Astrocyte (in vitro differentiated cells and primary cell): Measurements from ENCODE around the gene UTS2R. TPM values are rescaled to one million over a fixed set of nuclear protein-coding genes. Genes with fewer than 3 reads are reported as not detected.
"Not testable (repeated sequence)": the region's sequence is repeated elsewhere in the genome, so short reads cannot be mapped to it uniquely, and the experiment has no call there.

Experiments
- DNase-seq: peaks from one replicate; pipeline ENCODE4 v3.0.0-alpha.2; 2010; ENCODE audit warnings: low read depth
- FAIRE-seq: peaks from 2 replicates; lab custom pipeline; 2011; peaks lifted over from hg19 to GRCh38; lab: Jason Lieb, UNC
- H2AFZ ChIP-seq: 2 replicates; pipeline ENCODE4 v1.6.0; 2012; ENCODE audit warnings: low read depth, low read length, inconsistent platforms
- H3K27ac ChIP-seq: 2 replicates; pipeline ENCODE4 v1.5.1; 2011; ENCODE audit warnings: low read depth, low read length, inconsistent platforms
- H3K27me3 ChIP-seq: 2 replicates; pipeline ENCODE4 v1.6.0; 2011; ENCODE audit warnings: low read length, inconsistent platforms; ENCODE audit not compliant: insufficient read depth
- H3K36me3 ChIP-seq: 2 replicates; pipeline ENCODE4 v1.5.1; 2011; ENCODE audit warnings: low read length, inconsistent platforms; ENCODE audit not compliant: insufficient read depth
- H3K4me1 ChIP-seq: 2 replicates; pipeline ENCODE4 v1.5.1; 2011; ENCODE audit warnings: low read length, inconsistent platforms; ENCODE audit not compliant: insufficient read depth
- H3K4me2 ChIP-seq: 2 replicates; pipeline ENCODE4 v1.6.0; 2012; ENCODE audit warnings: low read length, inconsistent platforms
- H3K4me3 ChIP-seq: 2 replicates; pipeline ENCODE4 v1.5.1; 2011; ENCODE audit warnings: low read depth, mild to moderate bottlenecking, low read length, inconsistent platforms; ENCODE audit not compliant: insufficient read depth
- H3K79me2 ChIP-seq: 2 replicates; pipeline ENCODE4 v1.6.0; 2012; ENCODE audit warnings: mild to moderate bottlenecking, low read length, inconsistent platforms; ENCODE audit not compliant: insufficient read depth
- H3K9ac ChIP-seq: 2 replicates; pipeline ENCODE4 v1.6.0; 2012; ENCODE audit warnings: mild to moderate bottlenecking, low read length, inconsistent platforms
- H3K9me3 ChIP-seq: 2 replicates; pipeline ENCODE4 v1.5.1; 2012; ENCODE audit warnings: low read depth, mild to moderate bottlenecking, low read length, inconsistent platforms; ENCODE audit not compliant: insufficient read depth
- H4K20me1 ChIP-seq: 2 replicates; pipeline ENCODE4 v1.6.0; 2012; ENCODE audit warnings: low read length, inconsistent platforms; ENCODE audit not compliant: insufficient read depth
- H3K27ac Mint-ChIP-seq: one replicate; pipeline ENCODE4 v1.8.0; 2021; ENCODE audit warnings: mild to moderate bottlenecking, mixed read lengths; ENCODE audit not compliant: unreplicated experiment
- H3K27me3 Mint-ChIP-seq: one replicate; pipeline ENCODE4 v1.8.0; 2021; ENCODE audit warnings: low read depth, mixed read lengths; ENCODE audit not compliant: unreplicated experiment
- H3K36me3 Mint-ChIP-seq: one replicate; pipeline ENCODE4 v1.8.0; 2021; ENCODE audit warnings: low read depth, mixed read lengths; ENCODE audit not compliant: unreplicated experiment
- H3K4me1 Mint-ChIP-seq: one replicate; pipeline ENCODE4 v1.8.0; 2021; ENCODE audit warnings: low read depth, mixed read lengths; ENCODE audit not compliant: unreplicated experiment
- H3K4me3 Mint-ChIP-seq: one replicate; pipeline ENCODE4 v1.8.0; 2021; ENCODE audit warnings: mild to moderate bottlenecking, moderate library complexity, mixed read lengths; ENCODE audit not compliant: unreplicated experiment
- H3K9me3 Mint-ChIP-seq: one replicate; pipeline ENCODE4 v1.8.0; 2021; ENCODE audit warnings: mild to moderate bottlenecking, mixed read lengths; ENCODE audit not compliant: unreplicated experiment
- EZH2 ChIP-seq: IDR thresholded peaks from 2 replicates; pipeline ENCODE4 v1.6.1; 2012; ENCODE audit warnings: mild to moderate bottlenecking, low read length, inconsistent platforms; ENCODE audit not compliant: insufficient read depth
- total RNA-seq: library from RNA; stranded (reverse); gene quantifications from 2 replicates; pipeline ENCODE4 v1.2.1, GENCODE V29; 2021
- TF ChIP-seq, protein P1 (sequence below): IDR thresholded peaks from 2 replicates; pipeline ENCODE4 v1.5.1; 2011; ENCODE audit warnings: low read depth, mild to moderate bottlenecking, inconsistent platforms, low read length, moderate library complexity; ENCODE audit not compliant: insufficient read depth

The UTS2R gene
- total RNA-seq, 1 donor from 2014 or later, result not detected

- no peaks in the 10 kb centered on the region for H3K4me1 ChIP-seq
- Mint-ChIP-seq H3K9me3 (no peaks in the 10 kb centered on the region), H3K36me3 (no peaks in the 10 kb centered on the region), H3K27me3 (peaks cover 42% of the 10 kb centered on the region), H3K4me3 (no peak overlapping the region), H3K4me1 (peaks cover under 1% of the 10 kb centered on the region), H3K27ac (no peak overlapping the region)
- H2AFZ ChIP-seq, result peak overlapping the region; percentile 17
- FAIRE-seq, result no peak
- H4K20me1 ChIP-seq, result no peaks in the 10 kb centered on the region
- no peak overlapping the region for H3K4me3 ChIP-seq
- H3K27ac ChIP-seq, result no peak overlapping the region
- H3K9me3 ChIP-seq, result no peaks in the 10 kb centered on the region
- no peaks in the 10 kb centered on the region for H3K79me2 ChIP-seq
- no peaks in the 10 kb centered on the region for H3K36me3 ChIP-seq
- no peak overlapping the region for H3K9ac ChIP-seq
- TF ChIP-seq EZH2, result no peak
- TF ChIP-seq, protein P1, sequence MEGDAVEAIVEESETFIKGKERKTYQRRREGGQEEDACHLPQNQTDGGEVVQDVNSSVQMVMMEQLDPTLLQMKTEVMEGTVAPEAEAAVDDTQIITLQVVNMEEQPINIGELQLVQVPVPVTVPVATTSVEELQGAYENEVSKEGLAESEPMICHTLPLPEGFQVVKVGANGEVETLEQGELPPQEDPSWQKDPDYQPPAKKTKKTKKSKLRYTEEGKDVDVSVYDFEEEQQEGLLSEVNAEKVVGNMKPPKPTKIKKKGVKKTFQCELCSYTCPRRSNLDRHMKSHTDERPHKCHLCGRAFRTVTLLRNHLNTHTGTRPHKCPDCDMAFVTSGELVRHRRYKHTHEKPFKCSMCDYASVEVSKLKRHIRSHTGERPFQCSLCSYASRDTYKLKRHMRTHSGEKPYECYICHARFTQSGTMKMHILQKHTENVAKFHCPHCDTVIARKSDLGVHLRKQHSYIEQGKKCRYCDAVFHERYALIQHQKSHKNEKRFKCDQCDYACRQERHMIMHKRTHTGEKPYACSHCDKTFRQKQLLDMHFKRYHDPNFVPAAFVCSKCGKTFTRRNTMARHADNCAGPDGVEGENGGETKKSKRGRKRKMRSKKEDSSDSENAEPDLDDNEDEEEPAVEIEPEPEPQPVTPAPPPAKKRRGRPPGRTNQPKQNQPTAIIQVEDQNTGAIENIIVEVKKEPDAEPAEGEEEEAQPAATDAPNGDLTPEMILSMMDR, result no peak
- no peak for DNase-seq
- peak overlapping the region; percentile 62 for H3K4me2 ChIP-seq
- H3K27me3 ChIP-seq, result peaks cover 45% of the 10 kb centered on the region
These were observed 863 bp upstream of the UTS2R start for GRCh38 chr17:82370471-82371332.

GRCh38 chr17:82372249-82373071, 895 bp downstream of the UTS2R start:
- no peak for FAIRE-seq
- H3K9me3 ChIP-seq, result no peaks in the 10 kb centered on the region
- H3K27me3 ChIP-seq, result peaks cover 45% of the 10 kb centered on the region
- no peaks in the 10 kb centered on the region for H4K20me1 ChIP-seq
- no peak for DNase-seq
- no peak overlapping the region for H3K27ac ChIP-seq
- H3K36me3 Mint-ChIP-seq, result no peaks in the 10 kb centered on the region
- no peaks in the 10 kb centered on the region for H3K4me1 Mint-ChIP-seq
- no peak overlapping the region for H3K4me3 Mint-ChIP-seq
- no peak overlapping the region for H2AFZ ChIP-seq
- no peak overlapping the region for H3K9ac ChIP-seq
- H3K27me3 Mint-ChIP-seq, result peaks cover 47% of the 10 kb centered on the region
- no peaks in the 10 kb centered on the region for H3K36me3 ChIP-seq
- no peak overlapping the region for H3K4me2 ChIP-seq
- H3K4me3 ChIP-seq, result no peak overlapping the region
- peak; percentile 41 for TF ChIP-seq EZH2
- TF ChIP-seq, protein P1, result no peak
- no peaks in the 10 kb centered on the region for H3K79me2 ChIP-seq
- H3K4me1 ChIP-seq, result no peaks in the 10 kb centered on the region
- no peak overlapping the region for H3K27ac Mint-ChIP-seq
- no peaks in the 10 kb centered on the region for H3K9me3 Mint-ChIP-seq

GRCh38 chr17:82373072-82373452, 1.5 kb downstream of the UTS2R start:
- Mint-ChIP-seq H3K4me3 (peak overlapping the region; percentile 20), H3K27me3 (peaks cover 44% of the 10 kb centered on the region)
- not testable (repeated sequence) for H3K9me3 Mint-ChIP-seq, H4K20me1 ChIP-seq, H2AFZ ChIP-seq, FAIRE-seq, H3K79me2 ChIP-seq, H3K36me3 ChIP-seq, H3K36me3 Mint-ChIP-seq, H3K4me1 Mint-ChIP-seq, DNase-seq, H3K9ac ChIP-seq, H3K27ac Mint-ChIP-seq, H3K4me3 ChIP-seq, H3K4me1 ChIP-seq, H3K27ac ChIP-seq, H3K9me3 ChIP-seq, H3K4me2 ChIP-seq
- H3K27me3 ChIP-seq, result peaks cover 41% of the 10 kb centered on the region
